Colonic mucosa (tissue), 4 donors: ENCODE results near the gene MOB1A. TPM values are rescaled to one million over a fixed set of nuclear protein-coding genes. Genes with fewer than 3 reads are reported as not detected.

ENCODE experiments used
- DNase-seq: peaks from one replicate; pipeline ENCODE4 v3.0.0-alpha.2; 2020
- H3K27ac ChIP-seq: fragments of 200-600 bp; one replicate; pipeline ENCODE4 v1.8.0; 2021
- H3K27me3 ChIP-seq: fragments of 200-600 bp; one replicate; pipeline ENCODE4 v1.8.0; 2021
- H3K36me3 ChIP-seq: fragments of 200-600 bp; one replicate; pipeline ENCODE4 v1.8.0; 2021
- H3K4me1 ChIP-seq: fragments of 200-600 bp; one replicate; pipeline ENCODE4 v1.8.0; 2021; ENCODE audit warnings: mild to moderate bottlenecking
- H3K4me3 ChIP-seq: fragments of 200-600 bp; one replicate; pipeline ENCODE4 v1.8.0; 2021
- H3K9ac ChIP-seq, 2 donors: one replicate each; pipeline ENCODE4 v1.7.0; 2013; ENCODE audit warnings: control low read depth in 2 of 2, low read depth in 2 of 2, low read length in 2 of 2
- H3K9me3 ChIP-seq: fragments of 200-600 bp; one replicate; pipeline ENCODE4 v1.8.0; 2021
- CTCF ChIP-seq: fragments of 200-600 bp; IDR thresholded peaks from one replicate; pipeline ENCODE4 v1.8.0; 2022; ENCODE audit warnings: antibody characterized with exemption, mild to moderate bottlenecking
- intact Hi-C: fragments of 100-400 bp; cut with DNase I; formaldehyde crosslinking; loops from one replicate; pipeline ENCODE4 v1.14.1; 2022
- total RNA-seq, 2 donors: library from RNA; stranded (reverse); fragmentation: NEBNext Ultra II Directional in 1 of 2; extraction: Animal tissue kit (Norgen Biotek cat#: 25700) in 1 of 2; gene quantifications; one replicate each; pipeline ENCODE4 v1.2.1, GENCODE V29; 2021
- donor health status: healthy.
- donor health status: DM: no; HTN: no; CAD: no.
- donor health status: DM: no; HTN: no; CAD: no.

The MOB1A gene
- total RNA-seq, 2 donors from 2014 or later, result 124 to 160 TPM

DNA sequence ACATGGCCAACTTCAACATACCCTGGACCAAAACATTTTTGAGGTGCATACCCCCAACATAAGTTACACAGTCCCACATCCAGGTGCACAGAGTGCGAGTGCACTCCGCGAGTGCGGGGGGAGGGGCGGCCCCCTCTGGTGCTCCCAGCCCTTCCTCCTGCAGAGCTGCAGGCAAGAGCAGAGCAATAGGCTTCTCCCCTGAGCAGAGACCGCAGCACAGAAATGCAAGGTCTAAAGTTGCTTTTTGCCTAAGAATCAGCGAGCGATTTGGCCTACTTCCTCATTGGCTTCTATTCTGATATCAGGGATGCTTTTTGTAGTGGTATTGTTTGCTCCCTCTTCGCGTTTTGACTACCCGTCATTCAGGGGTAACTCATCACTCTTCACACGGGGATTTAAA lies 71.6 kb downstream of the MOB1A start:
- H3K9me3 ChIP-seq, result no peaks in the 10 kb centered on the region
- H3K27me3 ChIP-seq, result no peaks in the 10 kb centered on the region
- H3K9ac ChIP-seq, result no peak overlapping the region
- no peaks in the 10 kb centered on the region for H3K4me1 ChIP-seq
- TF ChIP-seq CTCF, result no peak
- no peak for DNase-seq
- peaks cover 5% of the 10 kb centered on the region for H3K36me3 ChIP-seq
- H3K27ac ChIP-seq, result no peak overlapping the region
- no peak overlapping the region for H3K4me3 ChIP-seq
- intact Hi-C loops, result no loop called here

DNA sequence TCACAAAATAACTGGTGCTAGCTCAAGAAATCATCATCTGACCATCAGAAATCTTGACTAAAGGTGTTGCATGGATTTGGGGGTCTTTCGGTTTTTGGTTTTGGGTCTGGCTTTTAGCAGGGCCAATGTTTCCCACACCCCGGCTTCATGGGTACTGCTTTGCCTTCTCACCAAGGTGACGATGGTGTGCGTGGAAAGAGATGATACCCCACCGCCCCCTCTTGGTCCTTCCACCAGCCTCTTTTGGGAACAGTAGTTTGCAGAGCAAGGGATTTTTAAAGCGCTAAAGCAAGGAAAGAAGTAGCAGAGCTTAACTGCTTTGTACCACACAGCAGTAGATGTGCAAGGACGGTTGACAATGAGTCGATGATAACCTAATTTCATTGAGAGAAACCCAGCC lies 73.3 kb downstream of the MOB1A start:
- H3K27ac ChIP-seq, result no peak overlapping the region
- no peaks in the 10 kb centered on the region for H3K27me3 ChIP-seq
- H3K4me3 ChIP-seq, result no peak overlapping the region
- intact Hi-C loops, result no loop called here
- DNase-seq, result no peak
- H3K36me3 ChIP-seq, result peaks cover 9% of the 10 kb centered on the region
- no peaks in the 10 kb centered on the region for H3K4me1 ChIP-seq
- no peak overlapping the region for H3K9ac ChIP-seq
- TF ChIP-seq CTCF, result no peak
- no peaks in the 10 kb centered on the region for H3K9me3 ChIP-seq

GRCh38 chr2:74104839-74105238 lies 73.8 kb downstream of the MOB1A start:
- Histone ChIP-seq H3K4me1 (no peaks in the 10 kb centered on the region), H3K27me3 (no peaks in the 10 kb centered on the region), H3K9me3 (no peaks in the 10 kb centered on the region), H3K9ac (no peak overlapping the region), H3K4me3 (no peak overlapping the region), H3K36me3 (peaks cover 12% of the 10 kb centered on the region), H3K27ac (no peak overlapping the region)
- intact Hi-C loops, result no loop called here
- TF ChIP-seq CTCF, result no peak
- no peak for DNase-seq

DNA sequence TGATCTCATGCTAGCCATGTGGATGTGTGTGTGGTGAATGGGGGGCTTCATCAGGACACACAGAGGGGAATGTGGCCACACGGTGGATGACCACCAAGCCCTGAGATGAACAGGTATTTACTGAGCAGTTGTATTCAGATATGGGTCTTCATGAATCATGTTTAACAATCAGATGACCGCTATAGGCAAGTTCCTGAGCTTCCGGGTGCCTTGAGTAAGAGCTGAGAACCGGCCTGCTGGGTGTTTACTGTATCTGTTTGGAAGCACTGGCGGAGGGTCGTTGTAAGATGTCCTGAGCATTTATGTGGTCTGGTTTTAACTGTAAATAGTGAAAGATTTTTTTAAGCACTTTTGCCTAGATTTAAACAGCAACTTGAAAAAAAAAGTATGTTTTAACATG lies 74.9 kb downstream of the MOB1A start:
- Histone ChIP-seq H3K9me3 (no peaks in the 10 kb centered on the region), H3K4me3 (no peak overlapping the region), H3K9ac (no peak overlapping the region), H3K4me1 (no peaks in the 10 kb centered on the region), H3K27ac (no peak overlapping the region), H3K36me3 (peaks cover 15% of the 10 kb centered on the region), H3K27me3 (no peaks in the 10 kb centered on the region)
- intact Hi-C loops, result no loop called here
- no peak for TF ChIP-seq CTCF
- DNase-seq, result no peak

Other genes with a start within 250 kb of the MOB1A start
- gene TET3, start 194.0 kb downstream of the MOB1A start, total RNA-seq, result 10 to 100 TPM; 17.8 to 22.9 TPM
- gene BOLA3, start 31.0 kb downstream of the MOB1A start, total RNA-seq, result 10 to 100 TPM; 44.8 to 95.1 TPM
- 10 to 100 TPM; 44.9 to 89.2 TPM for gene MTHFD2, start 19.7 kb upstream of the MOB1A start, total RNA-seq
- 1 to 10 TPM in 1 of 2 donors, under 1 TPM in 1; 0.45 to 2.8 TPM for gene SLC4A5, start 164.5 kb upstream of the MOB1A start, total RNA-seq
- gene DCTN1, start 201.4 kb upstream of the MOB1A start, total RNA-seq, result 100 to 1,000 TPM; 111 to 114 TPM
- 1 to 10 TPM in 1 of 2 donors, under 1 TPM in 1; 0.62 to 1.1 TPM for gene C2orf81, start 242.7 kb upstream of the MOB1A start, total RNA-seq
- 1 to 10 TPM; 7.5 to 9.0 TPM for gene WDR54, start 242.9 kb upstream of the MOB1A start, total RNA-seq